Gastroesophageal sphincter (tissue), 4 donors: ENCODE measurements around the gene IFI44. TPM values are rescaled to one million over a fixed set of nuclear protein-coding genes. Genes with fewer than 3 reads are reported as not detected.

Experiments used
- ATAC-seq: fragments of 150-250 bp; one replicate; pipeline ENCODE4 v1.9.1; 2016; ENCODE audit warnings: mild to moderate bottlenecking, moderate library complexity
- H3K27ac ChIP-seq, 4 donors: fragments of 200-600 bp; sonication (generic) in 3 of 4; 1 replicate in 3 of 4; 2 replicates in 1 of 4; pipeline ENCODE4 v1.5.1; 2016 to 2019
- H3K27me3 ChIP-seq: fragments of 200-600 bp; sonication (generic); one replicate; pipeline ENCODE4 v1.5.1; 2019
- H3K36me3 ChIP-seq, 2 donors: fragments of 200-600 bp; sonication (generic); one replicate each; pipeline ENCODE4 v1.5.1; 2019; ENCODE audit warnings: control low read depth in 1 of 2
- H3K4me1 ChIP-seq, 3 donors: fragments of 200-600 bp; sonication (generic); 1 replicate in 2 of 3; 2 replicates in 1 of 3; pipeline ENCODE4 v1.5.1; 2016 to 2019; ENCODE audit warnings: control low read depth in 2 of 3
- H3K4me3 ChIP-seq, 2 donors: fragments of 200-600 bp; sonication (generic); one replicate each; pipeline ENCODE4 v1.5.1; 2019; ENCODE audit warnings: mild to moderate bottlenecking in 1 of 2, moderate library complexity in 1 of 2
- H3K9me3 ChIP-seq, 3 donors: fragments of 200-600 bp; sonication (generic); one replicate each; pipeline ENCODE4 v1.5.1; 2017 to 2019; ENCODE audit warnings: control low read depth in 2 of 3
- CTCF ChIP-seq, 4 experiments: fragments of 200-600 bp in 2 of 4; fragments of 450-650 bp in 2 of 4; sonication (generic) in 1 of 4; IDR thresholded peaks; one replicate each; pipeline ENCODE4 v1.5.1; 2017 to 2019; ENCODE audit warnings: antibody characterized with exemption in 4 of 4, mild to moderate bottlenecking in 2 of 4, moderate library complexity in 2 of 4
- EP300 ChIP-seq: sonication (generic); formaldehyde crosslinking; IDR thresholded peaks from one replicate; pipeline ENCODE4 v1.6.1; 2017; ENCODE audit warnings: antibody characterized with exemption, mild to moderate bottlenecking
- POLR2A ChIP-seq, 2 donors: fragments of 450-650 bp; IDR thresholded peaks; one replicate each; pipeline ENCODE4 v1.6.1; 2017; ENCODE audit warnings: antibody characterized with exemption in 2 of 2, mild to moderate bottlenecking in 2 of 2, moderate library complexity in 1 of 2
- POLR2AphosphoS5 ChIP-seq: sonication (generic); formaldehyde crosslinking; IDR thresholded peaks from one replicate; pipeline ENCODE4 v1.6.1; 2017; ENCODE audit warnings: antibody characterized with exemption
- WGBS, 2 donors: methylation state at CpG; one replicate each; pipeline ENCODE4 v1.1.5; 2018; ENCODE audit warnings: low coverage in 1 of 2; 5-methylcytosine and 5-hydroxymethylcytosine counted together
- total RNA-seq, 4 donors: library from RNA; depleted of rRNA; stranded (reverse); fragments of >200 nt; gene quantifications; one replicate each; pipeline ENCODE4 v1.1.0, GENCODE V29; 2016

The IFI44 gene
- total RNA-seq, 4 donors from 2014 or later = 10.2 to 16.4 (median 11.4) TPM

- no peak for TF ChIP-seq POLR2A (IDR thresholded peaks at IDR 0.05)
- no peak for TF ChIP-seq POLR2AphosphoS5
- no peak for TF ChIP-seq EP300
- TF ChIP-seq CTCF (IDR thresholded peaks at IDR 0.05) = no peak
- Histone ChIP-seq H3K4me1 (no peaks in the 10 kb centered on the region), H3K36me3 (no peaks in the 10 kb centered on the region), H3K27me3 (no peaks in the 10 kb centered on the region), H3K27ac (no peak overlapping the region), H3K9me3 (no peaks in the 10 kb centered on the region), H3K4me3 (no peak overlapping the region)
- ATAC-seq = no peak
These were observed 18.8 kb downstream of the IFI44 start for GRCh38 chr1:78668427-78668826.

- no peaks in the 10 kb centered on the region for H3K36me3 ChIP-seq
- no peaks in the 10 kb centered on the region for H3K27me3 ChIP-seq
- no peak overlapping the region for H3K27ac ChIP-seq
- no peaks in the 10 kb centered on the region for H3K9me3 ChIP-seq
- peaks cover 0 to 10% (median 0%) of the 10 kb centered on the region in 3 donors for H3K4me1 ChIP-seq
- 80 to 100% methylated on average over 1 of the region's 1 CpG for WGBS, 2 donors
- H3K4me3 ChIP-seq = no peak overlapping the region
- no peak for TF ChIP-seq EP300
- TF ChIP-seq CTCF (IDR thresholded peaks at IDR 0.05) = no peak
- TF ChIP-seq POLR2AphosphoS5 = no peak
- no peak for TF ChIP-seq POLR2A (IDR thresholded peaks at IDR 0.05)
- peak; percentile 38 for ATAC-seq
These were observed 22.8 kb downstream of the IFI44 start for GRCh38 chr1:78672428-78672827.

- 83 to 94% methylated on average over 1 to 2 of the region's 5 CpGs for WGBS, 2 donors
- Histone ChIP-seq H3K9me3 (no peaks in the 10 kb centered on the region), H3K36me3 (no peaks in the 10 kb centered on the region), H3K27ac (no peak overlapping the region), H3K4me1 (peaks cover 0 to 10% (median 0%) of the 10 kb centered on the region in 3 donors), H3K4me3 (no peak overlapping the region), H3K27me3 (no peaks in the 10 kb centered on the region)
- no peak for ATAC-seq
- TF ChIP-seq EP300 (no peak), CTCF (IDR thresholded peaks at IDR 0.05) (no peak), POLR2AphosphoS5 (no peak), POLR2A (IDR thresholded peaks at IDR 0.05) (no peak)
These were observed 23.5 kb downstream of the IFI44 start for GRCh38 chr1:78673120-78673519.

GRCh38 chr1:78676347-78676982 is 26.8 kb downstream of the IFI44 start:
- H3K27ac ChIP-seq = no peak overlapping the region
- no peak overlapping the region for H3K4me3 ChIP-seq
- TF ChIP-seq EP300 (no peak), POLR2AphosphoS5 (no peak), CTCF (IDR thresholded peaks at IDR 0.05) (peak; percentile 80 to 93 (median 85)), POLR2A (IDR thresholded peaks at IDR 0.05) (no peak)
- ATAC-seq = no peak
- H3K9me3 ChIP-seq = no peaks in the 10 kb centered on the region
- H3K36me3 ChIP-seq = no peaks in the 10 kb centered on the region
- no peaks in the 10 kb centered on the region for H3K27me3 ChIP-seq
- H3K4me1 ChIP-seq = peaks cover 0 to 10% (median 0%) of the 10 kb centered on the region in 3 donors
- 38 to 45% methylated on average over 9 of the region's 9 CpGs for WGBS, 2 donors

GRCh38 chr1:78676993-78677392 is 27.4 kb downstream of the IFI44 start:
- no peak for ATAC-seq
- no peaks in the 10 kb centered on the region for H3K9me3 ChIP-seq
- no peaks in the 10 kb centered on the region for H3K36me3 ChIP-seq
- no peak overlapping the region for H3K4me3 ChIP-seq
- peaks cover 0 to 10% (median 0%) of the 10 kb centered on the region in 3 donors for H3K4me1 ChIP-seq
- WGBS, 2 donors = 44 to 72% methylated on average over 1 to 3 of the region's 3 CpGs
- no peak overlapping the region for H3K27ac ChIP-seq
- TF ChIP-seq CTCF (IDR thresholded peaks at IDR 0.05) = no peak
- no peak for TF ChIP-seq POLR2A (IDR thresholded peaks at IDR 0.05)
- no peak for TF ChIP-seq EP300
- no peak for TF ChIP-seq POLR2AphosphoS5
- H3K27me3 ChIP-seq = no peaks in the 10 kb centered on the region
